Measurements from ENCODE around the gene ARCN1. TPM values are rescaled to one million over a fixed set of nuclear protein-coding genes. Genes with fewer than 3 reads are reported as not detected.

ARCN1 gene
- total and polyA plus RNA-seq, 9 of the 15 experiments (the other 6 are each of a cell fraction or from before 2014, with no cell fraction given): 30.0 to 224 (median 76.4) TPM

DNA sequence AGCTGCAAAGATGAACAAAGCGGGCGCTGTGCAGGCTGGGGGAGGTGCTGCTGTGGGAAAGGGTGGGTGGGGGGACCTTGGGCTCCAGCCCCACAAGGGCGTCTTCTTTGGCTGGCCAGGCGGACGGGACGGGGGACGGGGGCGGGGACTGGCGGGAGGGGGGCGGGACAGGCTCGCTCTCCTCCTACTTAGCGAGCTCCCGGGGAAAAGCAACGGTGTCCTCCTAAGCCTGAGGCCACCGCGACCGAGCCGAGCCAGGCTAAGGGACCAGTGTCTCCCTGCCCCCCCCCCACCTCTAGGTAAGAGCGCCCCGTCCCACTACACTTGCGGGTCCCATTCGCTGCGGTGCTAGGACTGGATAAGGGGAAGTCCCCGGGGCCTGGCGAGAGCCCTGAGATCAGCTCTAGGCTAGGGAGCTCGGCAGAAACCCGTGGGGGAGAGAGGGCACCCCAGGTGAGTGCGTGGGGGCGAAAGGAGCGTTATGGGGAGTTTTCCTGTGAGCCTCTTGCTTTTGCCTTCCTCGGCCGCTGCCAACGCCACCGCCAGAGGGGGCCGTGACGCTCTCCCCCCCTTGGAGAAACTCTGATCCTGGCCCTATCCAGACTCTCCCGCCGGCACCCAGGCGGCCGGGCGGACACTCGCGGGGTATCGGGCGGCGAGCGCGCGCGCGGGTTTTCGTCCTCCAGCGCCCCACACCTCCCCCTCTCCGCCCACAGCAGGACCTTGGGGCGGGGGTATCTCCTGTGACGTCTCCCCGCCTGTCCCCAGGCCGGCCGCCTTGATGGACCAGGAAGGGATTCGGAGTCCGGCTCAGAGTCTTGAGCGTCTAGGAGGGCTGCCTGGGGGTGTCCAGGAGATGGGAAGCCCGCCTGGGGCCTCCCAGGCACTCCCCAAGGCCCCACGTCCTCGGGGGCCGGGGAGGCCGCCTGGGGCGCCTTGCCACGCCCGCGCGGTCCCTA lies 35.5 kb downstream of the ARCN1 start, which contains the start of gene PHLDB1 (continued):
- TF ChIP-seq, protein P1, sequence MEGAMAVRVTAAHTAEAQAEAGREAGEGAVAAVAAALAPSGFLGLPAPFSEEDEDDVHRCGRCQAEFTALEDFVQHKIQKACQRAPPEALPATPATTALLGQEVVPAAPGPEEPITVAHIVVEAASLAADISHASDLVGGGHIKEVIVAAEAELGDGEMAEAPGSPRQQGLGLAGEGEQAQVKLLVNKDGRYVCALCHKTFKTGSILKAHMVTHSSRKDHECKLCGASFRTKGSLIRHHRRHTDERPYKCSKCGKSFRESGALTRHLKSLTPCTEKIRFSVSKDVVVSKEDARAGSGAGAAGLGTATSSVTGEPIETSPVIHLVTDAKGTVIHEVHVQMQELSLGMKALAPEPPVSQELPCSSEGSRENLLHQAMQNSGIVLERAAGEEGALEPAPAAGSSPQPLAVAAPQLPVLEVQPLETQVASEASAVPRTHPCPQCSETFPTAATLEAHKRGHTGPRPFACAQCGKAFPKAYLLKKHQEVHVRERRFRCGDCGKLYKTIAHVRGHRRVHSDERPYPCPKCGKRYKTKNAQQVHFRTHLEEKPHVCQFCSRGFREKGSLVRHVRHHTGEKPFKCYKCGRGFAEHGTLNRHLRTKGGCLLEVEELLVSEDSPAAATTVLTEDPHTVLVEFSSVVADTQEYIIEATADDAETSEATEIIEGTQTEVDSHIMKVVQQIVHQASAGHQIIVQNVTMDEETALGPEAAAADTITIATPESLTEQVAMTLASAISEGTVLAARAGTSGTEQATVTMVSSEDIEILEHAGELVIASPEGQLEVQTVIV (CRISPR knock-in tag; IDR thresholded peaks at IDR 0.05; ENCODE audit: borderline replicate concordance): no peak
- TF ChIP-seq, protein P2, sequence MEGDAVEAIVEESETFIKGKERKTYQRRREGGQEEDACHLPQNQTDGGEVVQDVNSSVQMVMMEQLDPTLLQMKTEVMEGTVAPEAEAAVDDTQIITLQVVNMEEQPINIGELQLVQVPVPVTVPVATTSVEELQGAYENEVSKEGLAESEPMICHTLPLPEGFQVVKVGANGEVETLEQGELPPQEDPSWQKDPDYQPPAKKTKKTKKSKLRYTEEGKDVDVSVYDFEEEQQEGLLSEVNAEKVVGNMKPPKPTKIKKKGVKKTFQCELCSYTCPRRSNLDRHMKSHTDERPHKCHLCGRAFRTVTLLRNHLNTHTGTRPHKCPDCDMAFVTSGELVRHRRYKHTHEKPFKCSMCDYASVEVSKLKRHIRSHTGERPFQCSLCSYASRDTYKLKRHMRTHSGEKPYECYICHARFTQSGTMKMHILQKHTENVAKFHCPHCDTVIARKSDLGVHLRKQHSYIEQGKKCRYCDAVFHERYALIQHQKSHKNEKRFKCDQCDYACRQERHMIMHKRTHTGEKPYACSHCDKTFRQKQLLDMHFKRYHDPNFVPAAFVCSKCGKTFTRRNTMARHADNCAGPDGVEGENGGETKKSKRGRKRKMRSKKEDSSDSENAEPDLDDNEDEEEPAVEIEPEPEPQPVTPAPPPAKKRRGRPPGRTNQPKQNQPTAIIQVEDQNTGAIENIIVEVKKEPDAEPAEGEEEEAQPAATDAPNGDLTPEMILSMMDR (IDR thresholded peaks at IDR 0.05 in 2 of 3, conservative IDR thresholded peaks at IDR 0.05 in 1 of 3; ENCODE audit: insufficient read depth in 2 of 3, low read depth in 1 of 3, low read length in 3 of 3): peak; percentile 76 to 79 (median 78)
- TF ChIP-seq, protein P3, sequence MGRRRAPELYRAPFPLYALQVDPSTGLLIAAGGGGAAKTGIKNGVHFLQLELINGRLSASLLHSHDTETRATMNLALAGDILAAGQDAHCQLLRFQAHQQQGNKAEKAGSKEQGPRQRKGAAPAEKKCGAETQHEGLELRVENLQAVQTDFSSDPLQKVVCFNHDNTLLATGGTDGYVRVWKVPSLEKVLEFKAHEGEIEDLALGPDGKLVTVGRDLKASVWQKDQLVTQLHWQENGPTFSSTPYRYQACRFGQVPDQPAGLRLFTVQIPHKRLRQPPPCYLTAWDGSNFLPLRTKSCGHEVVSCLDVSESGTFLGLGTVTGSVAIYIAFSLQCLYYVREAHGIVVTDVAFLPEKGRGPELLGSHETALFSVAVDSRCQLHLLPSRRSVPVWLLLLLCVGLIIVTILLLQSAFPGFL (CRISPR knock-in tag; IDR thresholded peaks at IDR 0.05): no peak
- TF ChIP-seq ZNF133 (CRISPR knock-in tag; IDR thresholded peaks at IDR 0.05) (no peak), MTA2 (IDR thresholded peaks at IDR 0.05; ENCODE audit: low read depth) (no peak), SUPT5H (IDR thresholded peaks at IDR 0.05) (peak; percentile 69), HDGF (IDR thresholded peaks at IDR 0.05) (no peak), PTBP1 (IDR thresholded peaks at IDR 0.05; ENCODE audit: low read depth, low read length) (no peak), KLF16 (IDR thresholded peaks at IDR 0.05) (no peak), SAFB (IDR thresholded peaks at IDR 0.05; ENCODE audit: borderline replicate concordance, low read depth, low read length) (no peak), SMARCB1 (IDR thresholded peaks at IDR 0.05; ENCODE audit: insufficient read length, low read depth) (no peak), HCFC1 (IDR thresholded peaks at IDR 0.05; ENCODE audit: low read depth, low read length) (no peak), RFX5 (IDR thresholded peaks at IDR 0.05; ENCODE audit: low read depth, low read length) (no peak), JUNB (CRISPR knock-in tag; conservative IDR thresholded peaks at IDR 0.05) (no peak)
- TF ChIP-seq, protein P4, sequence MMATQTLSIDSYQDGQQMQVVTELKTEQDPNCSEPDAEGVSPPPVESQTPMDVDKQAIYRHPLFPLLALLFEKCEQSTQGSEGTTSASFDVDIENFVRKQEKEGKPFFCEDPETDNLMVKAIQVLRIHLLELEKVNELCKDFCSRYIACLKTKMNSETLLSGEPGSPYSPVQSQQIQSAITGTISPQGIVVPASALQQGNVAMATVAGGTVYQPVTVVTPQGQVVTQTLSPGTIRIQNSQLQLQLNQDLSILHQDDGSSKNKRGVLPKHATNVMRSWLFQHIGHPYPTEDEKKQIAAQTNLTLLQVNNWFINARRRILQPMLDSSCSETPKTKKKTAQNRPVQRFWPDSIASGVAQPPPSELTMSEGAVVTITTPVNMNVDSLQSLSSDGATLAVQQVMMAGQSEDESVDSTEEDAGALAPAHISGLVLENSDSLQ (IDR thresholded peaks at IDR 0.05): no peak
- TF ChIP-seq, protein P5, sequence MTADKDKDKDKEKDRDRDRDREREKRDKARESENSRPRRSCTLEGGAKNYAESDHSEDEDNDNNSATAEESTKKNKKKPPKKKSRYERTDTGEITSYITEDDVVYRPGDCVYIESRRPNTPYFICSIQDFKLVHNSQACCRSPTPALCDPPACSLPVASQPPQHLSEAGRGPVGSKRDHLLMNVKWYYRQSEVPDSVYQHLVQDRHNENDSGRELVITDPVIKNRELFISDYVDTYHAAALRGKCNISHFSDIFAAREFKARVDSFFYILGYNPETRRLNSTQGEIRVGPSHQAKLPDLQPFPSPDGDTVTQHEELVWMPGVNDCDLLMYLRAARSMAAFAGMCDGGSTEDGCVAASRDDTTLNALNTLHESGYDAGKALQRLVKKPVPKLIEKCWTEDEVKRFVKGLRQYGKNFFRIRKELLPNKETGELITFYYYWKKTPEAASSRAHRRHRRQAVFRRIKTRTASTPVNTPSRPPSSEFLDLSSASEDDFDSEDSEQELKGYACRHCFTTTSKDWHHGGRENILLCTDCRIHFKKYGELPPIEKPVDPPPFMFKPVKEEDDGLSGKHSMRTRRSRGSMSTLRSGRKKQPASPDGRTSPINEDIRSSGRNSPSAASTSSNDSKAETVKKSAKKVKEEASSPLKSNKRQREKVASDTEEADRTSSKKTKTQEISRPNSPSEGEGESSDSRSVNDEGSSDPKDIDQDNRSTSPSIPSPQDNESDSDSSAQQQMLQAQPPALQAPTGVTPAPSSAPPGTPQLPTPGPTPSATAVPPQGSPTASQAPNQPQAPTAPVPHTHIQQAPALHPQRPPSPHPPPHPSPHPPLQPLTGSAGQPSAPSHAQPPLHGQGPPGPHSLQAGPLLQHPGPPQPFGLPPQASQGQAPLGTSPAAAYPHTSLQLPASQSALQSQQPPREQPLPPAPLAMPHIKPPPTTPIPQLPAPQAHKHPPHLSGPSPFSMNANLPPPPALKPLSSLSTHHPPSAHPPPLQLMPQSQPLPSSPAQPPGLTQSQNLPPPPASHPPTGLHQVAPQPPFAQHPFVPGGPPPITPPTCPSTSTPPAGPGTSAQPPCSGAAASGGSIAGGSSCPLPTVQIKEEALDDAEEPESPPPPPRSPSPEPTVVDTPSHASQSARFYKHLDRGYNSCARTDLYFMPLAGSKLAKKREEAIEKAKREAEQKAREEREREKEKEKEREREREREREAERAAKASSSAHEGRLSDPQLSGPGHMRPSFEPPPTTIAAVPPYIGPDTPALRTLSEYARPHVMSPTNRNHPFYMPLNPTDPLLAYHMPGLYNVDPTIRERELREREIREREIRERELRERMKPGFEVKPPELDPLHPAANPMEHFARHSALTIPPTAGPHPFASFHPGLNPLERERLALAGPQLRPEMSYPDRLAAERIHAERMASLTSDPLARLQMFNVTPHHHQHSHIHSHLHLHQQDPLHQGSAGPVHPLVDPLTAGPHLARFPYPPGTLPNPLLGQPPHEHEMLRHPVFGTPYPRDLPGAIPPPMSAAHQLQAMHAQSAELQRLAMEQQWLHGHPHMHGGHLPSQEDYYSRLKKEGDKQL (CRISPR knock-in tag; IDR thresholded peaks at IDR 0.05; ENCODE audit: borderline replicate concordance): no peak

Data from K562 (cell line).